ENCODE results near the gene TEX38. TPM values are rescaled to one million over a fixed set of nuclear protein-coding genes. Genes with fewer than 3 reads are reported as not detected.

Gene TEX38
- total and polyA plus RNA-seq, 5 experiments from 2014 or later, result not detected

GRCh38 chr1:46679789-46680573 is 8.3 kb downstream of the TEX38 start:
- DNase-seq (no peak), ATAC-seq (no peak)
- no peak overlapping the region for H3K4me3 Mint-ChIP-seq
- H3K36me3 Mint-ChIP-seq, result peaks cover 6 to 86% (median 23%) of the 10 kb centered on the region in 3 donors
- no peaks in the 10 kb centered on the region for H3K9me3 Mint-ChIP-seq
- H3K27ac Mint-ChIP-seq, result peak overlapping the region in 7 of 10 donors; percentile 3 to 63 (median 23)
- peaks cover 13 to 27% (median 23%) of the 10 kb centered on the region in 4 donors for H3K4me1 Mint-ChIP-seq
- POLR2A ChIA-PET, result interaction anchor here (2.8 kb wide), 1 partner anchor 11 kb away, joined by 10 read pairs; no protein-coding TSS in a partner anchor
- H3K27me3 Mint-ChIP-seq, result no peaks in the 10 kb centered on the region

GRCh38 chr1:46681333-46682034 is 9.8 kb downstream of the TEX38 start:
- Mint-ChIP-seq H3K27me3 (no peaks in the 10 kb centered on the region), H3K4me3 (no peak overlapping the region), H3K36me3 (peaks cover 6 to 94% (median 26%) of the 10 kb centered on the region in 3 donors), H3K27ac (peak overlapping the region in 7 of 10 donors; percentile 23 to 57 (median 34)), H3K9me3 (no peaks in the 10 kb centered on the region), H3K4me1 (peaks cover 6 to 13% (median 10%) of the 10 kb centered on the region in 4 donors)
- POLR2A ChIA-PET, result interaction anchor here (2.1 kb wide), 1 partner anchor 10 kb away, joined by 5 read pairs; the partner anchor contains the start of gene TEX38
- no peak for ATAC-seq
- no peak for DNase-seq

- H3K27me3 Mint-ChIP-seq, result no peaks in the 10 kb centered on the region
- no peak for DNase-seq
- H3K9me3 Mint-ChIP-seq, result no peaks in the 10 kb centered on the region
- H3K27ac Mint-ChIP-seq, result peak overlapping the region in 5 of 10 donors; percentile 10 to 57 (median 39)
- peaks cover 3 to 9% (median 6%) of the 10 kb centered on the region in 4 donors for H3K4me1 Mint-ChIP-seq
- ATAC-seq, result no peak
- peaks cover 6 to 95% (median 28%) of the 10 kb centered on the region in 3 donors for H3K36me3 Mint-ChIP-seq
- H3K4me3 Mint-ChIP-seq, result no peak overlapping the region
- POLR2A ChIA-PET, result interaction anchor here (2.1 kb wide), 1 partner anchor 10 kb away, joined by 5 read pairs; the partner anchor contains the start of gene TEX38
Observed at GRCh38 chr1:46682064-46682463, 10.4 kb downstream of the TEX38 start.

GRCh38 chr1:46684670-46685069 is 13.0 kb downstream of the TEX38 start:
- no peaks in the 10 kb centered on the region for H3K27me3 Mint-ChIP-seq
- POLR2A ChIA-PET, result interaction anchor here (1.1 kb wide), 1 partner anchor 68 kb away, joined by 3 read pairs; the partner anchor contains the start of gene MOB3C
- DNase-seq (no peak), ATAC-seq (no peak)
- H3K4me3 Mint-ChIP-seq, result no peak overlapping the region
- H3K36me3 Mint-ChIP-seq, result peaks cover 11 to 97% (median 29%) of the 10 kb centered on the region in 3 donors
- peaks cover 0 to 18% (median 11%) of the 10 kb centered on the region in 4 donors for H3K4me1 Mint-ChIP-seq
- H3K27ac Mint-ChIP-seq, result peak overlapping the region in 5 of 10 donors; percentile 0 to 73 (median 38)
- H3K9me3 Mint-ChIP-seq, result no peaks in the 10 kb centered on the region

GRCh38 chr1:46686255-46686654 is 14.6 kb downstream of the TEX38 start:
- Mint-ChIP-seq H3K36me3 (peaks cover 11 to 97% (median 21%) of the 10 kb centered on the region in 3 donors), H3K4me1 (peaks cover 0 to 18% (median 11%) of the 10 kb centered on the region in 4 donors), H3K9me3 (no peaks in the 10 kb centered on the region), H3K4me3 (no peak overlapping the region), H3K27ac (peak overlapping the region; percentile 10 to 89 (median 40)), H3K27me3 (no peaks in the 10 kb centered on the region)
- no peak for ATAC-seq
- POLR2A ChIA-PET, result no interaction called here
- DNase-seq, result no peak

- H3K4me1 Mint-ChIP-seq, result peaks cover 0 to 18% (median 11%) of the 10 kb centered on the region in 4 donors
- POLR2A ChIA-PET, result interaction anchor here (0.5 kb wide), 1 partner anchor 329 kb away, joined by 3 read pairs; no protein-coding TSS in a partner anchor
- no peaks in the 10 kb centered on the region for H3K9me3 Mint-ChIP-seq
- ATAC-seq, result no peak
- no peaks in the 10 kb centered on the region for H3K27me3 Mint-ChIP-seq
- DNase-seq, result no peak
- H3K36me3 Mint-ChIP-seq, result peaks cover 5 to 97% (median 23%) of the 10 kb centered on the region in 3 donors
- H3K4me3 Mint-ChIP-seq, result no peak overlapping the region
- peak overlapping the region; percentile 23 to 90 (median 60) for H3K27ac Mint-ChIP-seq
Observed at GRCh38 chr1:46687093-46687659, 15.5 kb downstream of the TEX38 start.

- H3K36me3 Mint-ChIP-seq, result peaks cover 5 to 96% (median 23%) of the 10 kb centered on the region in 3 donors
- no peaks in the 10 kb centered on the region for H3K9me3 Mint-ChIP-seq
- H3K27ac Mint-ChIP-seq, result peak overlapping the region; percentile 7 to 90 (median 64)
- no peak overlapping the region for H3K4me3 Mint-ChIP-seq
- no peaks in the 10 kb centered on the region for H3K27me3 Mint-ChIP-seq
- DNase-seq, result no peak
- H3K4me1 Mint-ChIP-seq, result peaks cover 0 to 18% (median 11%) of the 10 kb centered on the region in 4 donors
- ATAC-seq, result no peak
- POLR2A ChIA-PET, result no interaction called here
Observed at GRCh38 chr1:46687921-46688509, 16.4 kb downstream of the TEX38 start.

- no peaks in the 10 kb centered on the region for H3K9me3 Mint-ChIP-seq
- H3K36me3 Mint-ChIP-seq, result peaks cover 5 to 93% (median 21%) of the 10 kb centered on the region in 3 donors
- ATAC-seq, result no peak
- POLR2A ChIA-PET, result no interaction called here
- peak overlapping the region in 7 of 10 donors; percentile 1 to 89 (median 60) for H3K27ac Mint-ChIP-seq
- no peak for DNase-seq
- H3K4me1 Mint-ChIP-seq, result peaks cover 0 to 24% (median 12%) of the 10 kb centered on the region in 4 donors
- no peak overlapping the region for H3K4me3 Mint-ChIP-seq
- no peaks in the 10 kb centered on the region for H3K27me3 Mint-ChIP-seq
Observed at GRCh38 chr1:46689356-46689755, 17.7 kb downstream of the TEX38 start.

- Mint-ChIP-seq H3K4me3 (no peak overlapping the region), H3K4me1 (peaks cover 0 to 24% (median 12%) of the 10 kb centered on the region in 4 donors), H3K27me3 (no peaks in the 10 kb centered on the region), H3K27ac (peak overlapping the region in 4 of 10 donors; percentile 41 to 81 (median 62)), H3K9me3 (no peaks in the 10 kb centered on the region), H3K36me3 (peaks cover 5 to 93% (median 24%) of the 10 kb centered on the region in 3 donors)
- ATAC-seq (no peak), DNase-seq (no peak)
- POLR2A ChIA-PET, result no interaction called here
Observed at GRCh38 chr1:46689897-46690296, 18.2 kb downstream of the TEX38 start.

GRCh38 chr1:46690931-46691421 is 19.3 kb downstream of the TEX38 start:
- POLR2A ChIA-PET, result no interaction called here
- Mint-ChIP-seq H3K27me3 (no peaks in the 10 kb centered on the region), H3K9me3 (peaks cover 0 to 6% (median 0%) of the 10 kb centered on the region in 9 donors), H3K36me3 (peaks cover 14 to 96% (median 33%) of the 10 kb centered on the region in 3 donors), H3K4me3 (no peak overlapping the region), H3K4me1 (peaks cover 0 to 26% (median 12%) of the 10 kb centered on the region in 4 donors), H3K27ac (peak overlapping the region in 4 of 10 donors; percentile 19 to 77 (median 52))
- DNase-seq (no peak), ATAC-seq (no peak)

- no peak overlapping the region for H3K27ac Mint-ChIP-seq
- peaks cover 15 to 96% (median 31%) of the 10 kb centered on the region in 3 donors for H3K36me3 Mint-ChIP-seq
- H3K4me3 Mint-ChIP-seq, result no peak overlapping the region
- H3K27me3 Mint-ChIP-seq, result no peaks in the 10 kb centered on the region
- H3K9me3 Mint-ChIP-seq, result peaks cover 0 to 6% (median 0%) of the 10 kb centered on the region in 9 donors
- no peak for ATAC-seq
- POLR2A ChIA-PET, result no interaction called here
- DNase-seq, result no peak
- H3K4me1 Mint-ChIP-seq, result peaks cover under 1 to 24% (median 12%) of the 10 kb centered on the region in 4 donors
Observed at GRCh38 chr1:46691997-46692790, 20.5 kb downstream of the TEX38 start.
